ENCODE measurements around the gene ALOX15B.

GRCh38 chr17:8014558-8014850, 24.4 kb upstream of the ALOX15B start:
- no peak for TF ChIP-seq CTCF (conservative IDR thresholded peaks at IDR 0.05)
- TF ChIP-seq EZH2 (IDR thresholded peaks at IDR 0.05; ENCODE audit: low read depth) = no peak

All from PC-9 (cell line).